ENCODE results near the gene DCST2. TPM values are rescaled to one million over a fixed set of nuclear protein-coding genes. Genes with fewer than 3 reads are reported as not detected.
A peak's percentile ranks its signal among the peaks of the same experiment; 100 is the strongest.

DCST2 gene
- polyA plus RNA-seq, 3 donors = 2.6 TPM; not detected in 2

- peaks cover 20 to 44% of the 10 kb centered on the region in 2 donors for H3K36me3 Mint-ChIP-seq
- DNase-seq = peak in 2 of 3 donors; percentile 37 to 61
- Histone ChIP-seq H3K79me2 (ENCODE audit: insufficient read depth, low read length) (peaks cover 100% of the 10 kb centered on the region), H4K20me1 (ENCODE audit: insufficient read depth, low read length) (peaks cover 80% of the 10 kb centered on the region), H2AFZ (ENCODE audit: insufficient read depth, low read depth, low read length, poor library complexity, severe bottlenecking) (no peak overlapping the region), H3K4me3 (replicated peaks in 1 of 3; ENCODE audit: low read depth in 2 of 3, low read length in 3 of 3) (peak overlapping the region; percentile 89 to 100 (median 93)), H3K4me1 (ENCODE audit: control insufficient read depth in 1 of 2, insufficient read depth in 2 of 2, low read length in 2 of 2) (peaks cover 85 to 100% of the 10 kb centered on the region in 2 donors), H3K4me2 (replicated peaks; ENCODE audit: extremely low read depth, low read length, poor library complexity, severe bottlenecking) (peak overlapping the region; percentile 100), H3K9me3 (replicated peaks in 1 of 2; ENCODE audit: control insufficient read depth in 1 of 2, insufficient read depth in 1 of 2, low read length in 2 of 2) (no peaks in the 10 kb centered on the region), H3K27ac (ENCODE audit: low read depth in 1 of 2, low read length in 2 of 2) (peak overlapping the region; percentile 91 to 99), H3K27me3 (ENCODE audit: control insufficient read depth in 2 of 2, insufficient read depth in 2 of 2, low read length in 2 of 2) (no peaks in the 10 kb centered on the region), H3K36me3 (replicated peaks in 1 of 2; ENCODE audit: control insufficient read depth in 1 of 2, insufficient read depth in 2 of 2, low read length in 2 of 2) (peaks cover 18 to 27% of the 10 kb centered on the region in 2 donors), H3K9ac (ENCODE audit: insufficient read depth, low read length, poor library complexity, severe bottlenecking) (peak overlapping the region; percentile 79)
- no peak for TF ChIP-seq CTCF (IDR thresholded peaks at IDR 0.05)
- H3K4me3 Mint-ChIP-seq = peak overlapping the region; percentile 91 to 98
- H3K27me3 Mint-ChIP-seq (ENCODE audit: low read depth in 3 of 3) = no peaks in the 10 kb centered on the region
- no peaks in the 10 kb centered on the region for H3K9me3 Mint-ChIP-seq
- no CpG with 5 or more reads among the region's 11 CpGs for WGBS (ENCODE audit: insufficient coverage)
- peaks cover 75% of the 10 kb centered on the region for H3K4me1 Mint-ChIP-seq
- intact Hi-C loops (cut with micrococcal nuclease) = no loop called here
- H3K27ac Mint-ChIP-seq = peak overlapping the region; percentile 81 to 96 (median 94)
Observed at GRCh38 chr1:155010211-155010918, 23.2 kb downstream of the DCST2 start.

- DNase-seq = no peak
- H3K9ac ChIP-seq (ENCODE audit: insufficient read depth, low read length, poor library complexity, severe bottlenecking) = peak overlapping the region; percentile 79
- H3K4me1 Mint-ChIP-seq = peaks cover 78% of the 10 kb centered on the region
- H3K9me3 ChIP-seq (replicated peaks in 1 of 2; ENCODE audit: control insufficient read depth in 1 of 2, insufficient read depth in 1 of 2, low read length in 2 of 2) = no peaks in the 10 kb centered on the region
- H3K36me3 ChIP-seq (replicated peaks in 1 of 2; ENCODE audit: control insufficient read depth in 1 of 2, insufficient read depth in 2 of 2, low read length in 2 of 2) = peaks cover 11 to 20% of the 10 kb centered on the region in 2 donors
- H3K36me3 Mint-ChIP-seq = peaks cover 18 to 40% of the 10 kb centered on the region in 2 donors
- H3K4me3 Mint-ChIP-seq = peak overlapping the region; percentile 91 to 98
- no peak for TF ChIP-seq CTCF (IDR thresholded peaks at IDR 0.05)
- no peak overlapping the region for H2AFZ ChIP-seq (ENCODE audit: insufficient read depth, low read depth, low read length, poor library complexity, severe bottlenecking)
- peak overlapping the region; percentile 81 to 96 (median 94) for H3K27ac Mint-ChIP-seq
- H3K9me3 Mint-ChIP-seq = no peaks in the 10 kb centered on the region
- peaks cover 100% of the 10 kb centered on the region for H3K79me2 ChIP-seq (ENCODE audit: insufficient read depth, low read length)
- intact Hi-C loops (cut with micrococcal nuclease) = loop anchor here (5.0 kb wide), 2 partner anchors 37 to 43 kb away; partner anchors contain the start of genes ADAM15 (in 1 of the 2), CKS1B (in 1 of the 2) and SHC1 (in 1 of the 2)
- 17% methylated on average over 2 of the region's 5 CpGs for WGBS (ENCODE audit: insufficient coverage)
- peak overlapping the region; percentile 89 to 100 (median 93) for H3K4me3 ChIP-seq (replicated peaks in 1 of 3; ENCODE audit: low read depth in 2 of 3, low read length in 3 of 3)
- peak overlapping the region; percentile 100 for H3K4me2 ChIP-seq (replicated peaks; ENCODE audit: extremely low read depth, low read length, poor library complexity, severe bottlenecking)
- H4K20me1 ChIP-seq (ENCODE audit: insufficient read depth, low read length) = peaks cover 74% of the 10 kb centered on the region
- no peaks in the 10 kb centered on the region for H3K27me3 ChIP-seq (ENCODE audit: control insufficient read depth in 2 of 2, insufficient read depth in 2 of 2, low read length in 2 of 2)
- no peaks in the 10 kb centered on the region for H3K27me3 Mint-ChIP-seq (ENCODE audit: low read depth in 3 of 3)
- H3K27ac ChIP-seq (ENCODE audit: low read depth in 1 of 2, low read length in 2 of 2) = peak overlapping the region; percentile 91 to 99
- peaks cover 86 to 100% of the 10 kb centered on the region in 2 donors for H3K4me1 ChIP-seq (ENCODE audit: control insufficient read depth in 1 of 2, insufficient read depth in 2 of 2, low read length in 2 of 2)
Observed at GRCh38 chr1:155009742-155010141, 23.8 kb downstream of the DCST2 start.
